Measurements from ENCODE around the gene CNKSR2.

GRCh38 chrX:21675931-21676330 lies 301.7 kb downstream of the CNKSR2 start:
- TF ChIP-seq, protein P1, sequence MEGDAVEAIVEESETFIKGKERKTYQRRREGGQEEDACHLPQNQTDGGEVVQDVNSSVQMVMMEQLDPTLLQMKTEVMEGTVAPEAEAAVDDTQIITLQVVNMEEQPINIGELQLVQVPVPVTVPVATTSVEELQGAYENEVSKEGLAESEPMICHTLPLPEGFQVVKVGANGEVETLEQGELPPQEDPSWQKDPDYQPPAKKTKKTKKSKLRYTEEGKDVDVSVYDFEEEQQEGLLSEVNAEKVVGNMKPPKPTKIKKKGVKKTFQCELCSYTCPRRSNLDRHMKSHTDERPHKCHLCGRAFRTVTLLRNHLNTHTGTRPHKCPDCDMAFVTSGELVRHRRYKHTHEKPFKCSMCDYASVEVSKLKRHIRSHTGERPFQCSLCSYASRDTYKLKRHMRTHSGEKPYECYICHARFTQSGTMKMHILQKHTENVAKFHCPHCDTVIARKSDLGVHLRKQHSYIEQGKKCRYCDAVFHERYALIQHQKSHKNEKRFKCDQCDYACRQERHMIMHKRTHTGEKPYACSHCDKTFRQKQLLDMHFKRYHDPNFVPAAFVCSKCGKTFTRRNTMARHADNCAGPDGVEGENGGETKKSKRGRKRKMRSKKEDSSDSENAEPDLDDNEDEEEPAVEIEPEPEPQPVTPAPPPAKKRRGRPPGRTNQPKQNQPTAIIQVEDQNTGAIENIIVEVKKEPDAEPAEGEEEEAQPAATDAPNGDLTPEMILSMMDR (conservative IDR thresholded peaks at IDR 0.05; ENCODE audit: low read depth, low read length), result no peak
- TF ChIP-seq EZH2phosphoT487 (IDR thresholded peaks at IDR 0.05; ENCODE audit: borderline replicate concordance, low read length), result no peak

All from PC-3 (cell line).